Endometrial microvascular endothelial cells (primary cell): ENCODE measurements around the gene CNTD1. TPM values are rescaled to one million over a fixed set of nuclear protein-coding genes. Genes with fewer than 3 reads are reported as not detected.
"Not testable (repeated sequence)": the region's sequence is repeated elsewhere in the genome, so short reads cannot be mapped to it uniquely, and the experiment has no call there.

ENCODE experiments used
- in situ Hi-C: cut with HindIII; loops from 2 replicates; pipeline ENCODE4 v1.10.0; 2017; ENCODE audit warnings: low sequenced_read_pairs, low pct_unique_long_range_greater_than_20kb; ENCODE audit errors: inconsistent ontology term
- total RNA-seq: library from RNA; depleted of rRNA; stranded (reverse); fragments of >200 nt; gene quantifications from one replicate; pipeline ENCODE4 v1.2.3, GENCODE V29; 2015; ENCODE audit errors: inconsistent ontology term

Gene CNTD1
- total RNA-seq, 1 donor from 2014 or later, result 0.37 TPM

DNA sequence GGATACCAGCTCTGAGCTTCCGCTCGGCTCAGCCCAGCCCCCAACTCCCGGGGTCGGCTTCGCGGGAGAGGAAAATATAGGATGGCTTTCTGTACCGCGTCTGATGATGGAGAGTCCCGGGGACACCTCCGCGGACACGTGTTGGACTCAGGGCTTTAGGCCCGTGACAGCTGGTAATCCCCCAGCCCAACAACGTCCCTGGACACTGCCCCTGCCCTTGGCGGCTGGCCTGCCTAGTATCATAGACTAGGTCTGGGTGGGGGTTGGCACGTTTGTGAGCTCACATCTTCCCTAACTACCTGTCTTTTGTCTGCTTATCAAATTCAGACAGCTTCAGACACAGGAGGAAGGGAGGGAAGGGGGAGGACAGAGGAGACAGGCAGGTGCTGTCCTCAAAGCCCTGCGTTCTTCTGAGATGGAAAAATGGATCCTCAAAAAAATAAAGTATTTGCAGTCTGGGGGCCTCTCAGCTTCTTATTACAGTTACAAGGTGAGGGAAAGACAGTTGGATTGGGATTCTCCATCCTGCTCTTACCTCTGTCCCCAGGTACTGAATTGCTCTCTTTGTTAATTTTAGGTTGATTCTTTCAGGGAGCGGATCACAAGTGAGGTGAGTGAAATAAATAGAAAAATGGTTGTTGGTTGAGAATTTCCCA, 35.2 kb downstream of the CNTD1 start:
- in situ Hi-C loops, result no loop called here

DNA sequence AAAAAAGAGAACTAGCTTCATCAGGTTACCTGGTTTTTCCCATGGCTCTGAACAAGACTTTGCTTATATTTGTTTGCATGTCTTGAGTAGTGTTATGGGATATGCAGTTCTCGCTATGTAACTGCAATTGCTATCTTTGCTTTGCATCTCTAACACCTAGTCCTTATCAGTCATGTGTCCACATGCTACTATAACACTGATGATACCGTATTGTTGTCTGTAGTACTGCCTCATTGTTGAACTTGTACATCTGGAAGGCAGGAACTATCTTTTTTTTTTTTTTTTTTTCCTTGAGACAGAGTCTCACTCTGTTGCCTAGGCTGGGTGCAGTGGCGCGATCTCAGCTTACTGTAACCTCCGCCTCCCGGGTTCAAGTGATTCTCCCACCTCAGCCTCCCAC, 37.1 kb downstream of the CNTD1 start:
- in situ Hi-C loops, result no loop called here

DNA sequence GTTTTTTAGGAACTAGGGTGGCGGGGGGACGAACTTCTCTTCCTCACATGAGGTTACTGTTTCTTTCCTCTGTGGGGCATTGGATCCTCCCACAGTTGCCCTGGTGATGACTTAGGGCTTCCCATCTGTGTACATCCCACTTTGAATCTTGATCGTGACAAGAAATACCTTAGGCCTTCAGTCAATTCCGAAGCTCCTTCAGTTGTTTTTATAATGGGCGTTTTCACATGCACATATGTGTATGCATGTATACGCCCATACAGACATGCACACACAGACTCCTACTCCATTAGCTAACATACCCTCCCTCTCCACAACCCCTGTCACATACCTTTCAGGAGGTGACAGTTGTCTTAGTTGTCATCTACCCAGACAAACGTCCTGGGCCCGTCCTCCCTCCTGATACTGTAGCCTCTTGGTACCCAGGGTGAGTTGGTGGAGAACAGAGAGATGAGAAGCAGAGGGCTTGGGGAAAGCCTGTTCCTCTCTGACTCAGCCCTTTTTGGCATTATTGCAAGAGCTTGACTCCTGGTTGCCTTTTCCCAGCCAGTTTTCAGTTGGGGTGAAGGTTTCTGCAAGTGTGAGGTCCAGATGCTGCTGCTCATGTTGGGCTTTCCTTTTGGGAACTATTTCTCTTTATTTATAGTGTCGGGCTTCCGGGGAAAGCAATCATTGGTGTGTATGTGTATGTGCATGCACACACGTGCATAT, 43.5 kb downstream of the CNTD1 start:
- in situ Hi-C loops, result no loop called here

DNA sequence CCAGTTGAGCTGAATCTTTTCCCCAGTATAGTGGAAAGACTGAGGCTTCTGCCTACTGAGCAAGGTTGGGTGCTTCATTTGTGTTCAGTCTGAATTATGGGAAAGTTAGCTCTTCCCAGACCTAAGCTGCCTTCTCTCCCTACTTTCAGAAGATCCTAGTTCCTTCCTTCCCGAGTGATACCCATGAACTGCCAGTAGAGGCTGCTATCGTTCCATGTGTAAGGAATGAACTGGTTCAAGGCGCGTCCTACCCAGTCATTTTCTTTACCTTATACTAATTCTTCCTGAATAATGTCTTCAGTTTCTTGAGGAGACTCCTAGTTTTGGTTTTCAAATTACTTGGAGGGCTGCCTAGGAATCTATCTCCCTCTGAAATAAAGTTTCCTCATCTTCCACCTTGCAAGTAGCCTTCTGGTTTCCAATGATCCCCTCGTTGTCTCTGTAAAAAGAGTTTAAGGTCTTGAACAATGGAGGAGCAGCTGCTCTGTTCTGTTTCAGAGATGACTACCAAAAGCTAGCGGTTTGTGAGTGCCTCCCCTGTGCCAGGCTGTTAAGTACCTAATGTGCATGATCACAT, 44.8 kb downstream of the CNTD1 start:
- in situ Hi-C loops, result no loop called here

DNA sequence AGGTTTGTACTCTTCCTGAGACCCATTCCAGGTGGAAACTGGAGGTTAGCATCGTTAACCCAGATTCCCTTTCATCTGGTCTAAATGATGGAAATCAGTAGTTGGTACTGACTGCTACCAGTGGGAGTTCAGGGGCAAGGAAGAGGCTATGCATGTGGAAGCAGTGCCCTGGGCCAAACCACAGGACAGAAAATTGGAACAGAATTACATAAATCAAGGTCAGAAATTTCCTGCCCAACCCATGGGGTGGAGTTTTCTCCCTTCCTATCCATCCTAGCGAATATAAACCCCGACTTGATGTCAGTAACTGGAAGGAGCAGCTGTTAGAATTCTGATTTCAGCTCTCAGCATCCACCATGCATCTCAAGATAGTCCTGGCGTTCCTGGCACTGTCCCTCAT, 45.6 kb downstream of the CNTD1 start, which contains the start of gene AOC2:
Gene AOC2, plus strand, starts transcription at position 310 of the 400 bp plus-strand sequence. Its CDS starts 47 bp downstream, at position 357.
- in situ Hi-C loops, result no loop called here

DNA sequence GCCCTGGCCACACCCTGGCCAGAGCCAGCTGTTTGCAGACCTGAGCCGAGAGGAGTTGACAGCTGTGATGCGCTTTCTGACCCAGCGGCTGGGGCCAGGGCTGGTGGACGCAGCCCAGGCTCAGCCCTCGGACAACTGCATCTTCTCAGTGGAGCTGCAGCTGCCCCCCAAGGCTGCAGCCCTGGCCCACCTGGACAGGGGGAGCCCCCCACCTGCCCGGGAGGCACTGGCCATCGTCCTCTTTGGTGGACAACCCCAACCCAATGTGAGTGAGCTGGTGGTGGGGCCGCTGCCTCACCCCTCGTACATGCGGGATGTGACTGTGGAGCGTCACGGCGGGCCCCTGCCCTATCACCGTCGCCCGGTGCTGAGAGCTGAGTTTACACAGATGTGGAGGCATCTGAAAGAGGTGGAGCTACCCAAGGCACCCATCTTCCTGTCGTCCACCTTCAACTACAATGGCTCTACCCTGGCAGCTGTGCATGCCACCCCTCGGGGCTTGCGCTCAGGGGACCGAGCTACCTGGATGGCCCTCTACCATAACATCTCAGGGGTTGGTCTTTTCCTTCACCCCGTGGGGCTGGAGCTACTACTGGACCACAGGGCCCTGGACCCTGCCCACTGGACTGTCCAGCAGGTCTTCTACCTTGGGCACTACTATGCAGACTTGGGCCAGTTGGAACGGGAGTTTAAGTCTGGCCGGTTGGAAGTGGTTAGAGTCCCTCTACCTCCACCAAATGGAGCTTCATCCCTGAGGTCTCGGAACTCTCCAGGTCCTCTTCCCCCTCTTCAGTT, 46.3 kb downstream of the CNTD1 start:
- in situ Hi-C loops, result no loop called here

DNA sequence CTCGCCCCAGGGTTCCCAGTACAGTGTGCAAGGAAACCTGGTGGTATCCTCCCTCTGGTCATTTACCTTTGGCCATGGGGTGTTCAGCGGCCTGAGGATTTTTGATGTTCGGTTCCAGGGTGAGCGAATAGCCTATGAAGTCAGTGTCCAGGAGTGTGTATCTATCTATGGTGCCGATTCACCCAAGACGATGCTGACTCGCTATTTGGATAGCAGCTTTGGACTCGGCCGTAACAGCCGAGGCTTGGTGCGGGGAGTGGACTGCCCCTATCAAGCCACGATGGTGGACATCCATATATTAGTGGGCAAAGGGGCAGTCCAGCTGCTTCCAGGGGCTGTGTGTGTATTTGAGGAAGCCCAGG, 46.9 kb downstream of the CNTD1 start:
- in situ Hi-C loops, result no loop called here

DNA sequence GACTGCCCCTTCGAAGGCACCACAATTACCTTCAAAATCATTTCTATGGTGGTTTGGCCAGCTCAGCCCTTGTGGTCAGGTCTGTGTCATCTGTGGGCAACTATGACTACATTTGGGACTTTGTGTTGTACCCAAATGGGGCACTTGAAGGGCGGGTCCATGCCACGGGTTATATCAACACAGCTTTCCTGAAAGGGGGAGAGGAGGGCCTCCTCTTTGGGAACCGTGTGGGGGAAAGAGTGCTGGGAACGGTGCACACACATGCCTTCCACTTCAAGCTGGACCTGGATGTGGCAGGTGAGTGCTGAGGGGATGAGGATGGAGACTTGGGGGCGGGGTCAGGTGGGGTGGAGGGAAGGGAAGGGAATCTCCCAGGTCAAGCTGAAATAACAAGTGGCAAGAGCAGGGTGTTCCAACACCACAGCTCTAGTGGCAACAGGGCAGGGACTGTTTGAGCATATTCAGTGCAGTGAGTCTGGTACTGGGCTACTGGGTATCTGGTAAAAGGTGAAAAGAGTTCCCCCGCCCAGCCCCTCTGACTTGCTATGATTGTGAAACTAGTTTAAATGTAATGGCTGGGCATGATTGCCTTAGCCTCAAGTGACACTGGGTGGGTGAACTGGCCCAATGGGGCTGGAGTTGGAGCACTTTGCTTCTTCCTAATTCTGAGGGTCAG, 47.4 kb downstream of the CNTD1 start:
- in situ Hi-C loops, result no loop called here

DNA sequence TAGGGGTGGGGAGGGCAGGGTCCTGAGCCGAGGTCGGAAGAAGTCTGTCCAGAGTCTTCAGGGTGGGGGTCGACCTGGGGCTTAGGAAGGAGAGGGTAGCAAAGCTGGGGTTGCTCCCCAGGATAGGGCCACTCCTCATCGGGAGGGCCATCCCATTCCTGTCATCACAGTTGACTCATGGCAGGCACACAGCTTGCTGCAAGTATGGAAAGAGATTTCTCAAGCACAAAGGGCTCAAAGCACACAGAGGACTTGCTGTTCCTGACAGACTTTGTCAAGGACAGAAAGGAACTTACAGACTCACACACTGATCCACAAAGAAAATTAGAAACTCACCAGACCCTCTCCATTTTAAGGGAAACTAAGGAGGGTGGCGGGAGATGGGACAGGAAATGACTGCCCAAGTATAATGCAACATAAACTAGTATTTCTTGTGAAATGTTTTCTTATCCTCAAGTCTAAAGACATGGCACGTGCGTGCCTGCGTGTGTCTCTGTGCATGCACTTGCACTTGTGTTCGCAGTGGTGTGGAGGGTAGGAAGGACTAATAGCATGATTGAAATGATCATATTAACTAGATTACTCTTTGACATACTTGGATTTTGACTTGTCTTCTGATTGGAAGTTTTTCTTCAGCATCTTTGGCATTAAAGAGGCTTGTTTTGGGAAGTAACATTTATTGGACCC, 48.1 kb downstream of the CNTD1 start:
- in situ Hi-C loops, result no loop called here

DNA sequence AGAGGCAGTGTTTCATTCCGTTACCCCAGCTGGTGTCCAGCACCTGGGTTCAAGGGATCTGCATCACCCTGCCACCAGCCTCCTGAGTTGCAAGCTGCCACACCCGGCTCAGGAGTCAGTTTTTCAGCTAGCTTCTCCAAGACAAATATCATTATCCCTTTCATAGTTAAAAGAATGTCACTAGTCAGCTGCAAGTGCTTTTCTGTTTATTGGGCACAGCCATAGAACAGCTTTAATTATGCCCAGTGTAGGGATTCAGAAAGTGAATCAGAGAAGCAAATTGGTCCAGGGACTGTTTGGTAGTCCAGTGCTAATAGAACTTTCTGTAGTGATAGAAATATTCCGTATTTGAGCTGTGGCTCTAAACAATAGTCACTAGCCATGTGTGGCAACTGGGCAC, 49.4 kb downstream of the CNTD1 start:
- in situ Hi-C loops, result no loop called here

DNA sequence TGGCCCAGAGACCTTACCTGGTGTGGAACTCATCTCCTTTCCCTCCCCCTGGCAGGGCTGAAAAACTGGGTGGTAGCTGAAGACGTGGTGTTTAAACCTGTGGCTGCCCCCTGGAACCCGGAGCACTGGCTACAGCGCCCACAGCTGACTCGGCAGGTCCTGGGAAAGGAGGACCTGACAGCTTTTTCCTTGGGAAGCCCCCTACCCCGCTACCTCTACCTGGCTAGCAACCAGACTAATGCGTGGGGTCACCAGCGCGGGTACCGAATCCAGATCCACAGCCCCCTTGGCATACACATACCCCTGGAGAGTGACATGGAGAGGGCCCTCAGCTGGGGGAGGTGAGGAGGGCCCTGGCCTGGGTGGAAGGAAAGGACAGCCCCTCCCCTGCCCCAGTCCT, 50.4 kb downstream of the CNTD1 start:
- in situ Hi-C loops, result no loop called here

DNA sequence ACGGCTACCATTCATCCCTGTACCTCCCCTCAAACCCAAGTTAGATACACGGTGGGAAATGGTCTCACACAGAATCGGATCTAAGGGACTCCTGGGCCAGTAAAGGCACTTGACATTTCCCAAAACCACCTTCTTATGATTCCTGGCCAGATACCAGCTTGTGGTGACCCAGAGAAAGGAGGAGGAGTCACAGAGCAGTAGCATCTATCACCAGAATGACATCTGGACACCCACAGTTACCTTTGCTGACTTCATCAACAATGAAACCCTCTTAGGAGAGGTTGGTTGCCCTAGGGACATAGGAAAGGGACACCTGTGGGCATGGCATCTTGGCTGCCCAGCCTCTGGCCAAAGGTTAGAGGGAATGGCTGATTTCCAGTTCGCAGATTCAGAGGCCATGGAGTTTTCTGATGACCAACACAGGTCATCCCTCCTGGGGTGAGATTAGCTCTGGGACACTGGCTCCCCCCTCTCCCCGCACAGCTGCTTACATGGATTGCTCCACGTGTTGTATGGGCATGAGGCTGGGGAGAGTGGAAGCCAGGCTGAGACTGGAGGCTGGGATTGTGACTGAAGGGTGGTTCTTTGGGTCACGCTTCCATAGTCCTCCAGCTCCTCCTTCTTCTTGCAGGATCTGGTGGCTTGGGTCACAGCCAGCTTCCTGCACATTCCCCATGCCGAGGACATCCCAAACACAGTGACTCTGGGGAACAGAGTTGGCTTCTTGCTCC, 51.0 kb downstream of the CNTD1 start:
- in situ Hi-C loops, result no loop called here

DNA sequence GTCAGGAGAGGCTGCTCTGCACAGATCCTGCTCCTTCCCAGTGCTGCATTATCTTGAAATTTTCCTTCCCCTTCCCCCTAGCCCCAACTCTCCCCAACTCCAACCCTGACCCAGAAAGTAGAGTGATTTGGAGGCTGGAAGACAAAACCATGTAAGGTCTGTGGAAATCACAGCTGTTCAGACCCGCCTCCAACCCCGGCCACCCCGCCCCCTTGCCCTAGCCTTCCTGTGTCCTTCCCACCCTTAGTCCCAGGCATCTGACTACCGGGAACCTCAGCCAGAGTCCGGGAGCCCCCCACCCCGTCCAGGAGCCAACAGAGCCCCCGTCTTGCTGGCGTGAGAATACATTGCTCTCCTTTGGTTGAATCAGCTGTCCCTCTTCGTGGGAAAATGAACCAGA, 52.3 kb downstream of the CNTD1 start, which contains the start of gene AOC3:
Gene AOC3, plus strand, starts transcription at position 246 of the 400 bp plus-strand sequence. Its CDS starts 145 bp downstream, at position 391.
- in situ Hi-C loops, result no loop called here

DNA sequence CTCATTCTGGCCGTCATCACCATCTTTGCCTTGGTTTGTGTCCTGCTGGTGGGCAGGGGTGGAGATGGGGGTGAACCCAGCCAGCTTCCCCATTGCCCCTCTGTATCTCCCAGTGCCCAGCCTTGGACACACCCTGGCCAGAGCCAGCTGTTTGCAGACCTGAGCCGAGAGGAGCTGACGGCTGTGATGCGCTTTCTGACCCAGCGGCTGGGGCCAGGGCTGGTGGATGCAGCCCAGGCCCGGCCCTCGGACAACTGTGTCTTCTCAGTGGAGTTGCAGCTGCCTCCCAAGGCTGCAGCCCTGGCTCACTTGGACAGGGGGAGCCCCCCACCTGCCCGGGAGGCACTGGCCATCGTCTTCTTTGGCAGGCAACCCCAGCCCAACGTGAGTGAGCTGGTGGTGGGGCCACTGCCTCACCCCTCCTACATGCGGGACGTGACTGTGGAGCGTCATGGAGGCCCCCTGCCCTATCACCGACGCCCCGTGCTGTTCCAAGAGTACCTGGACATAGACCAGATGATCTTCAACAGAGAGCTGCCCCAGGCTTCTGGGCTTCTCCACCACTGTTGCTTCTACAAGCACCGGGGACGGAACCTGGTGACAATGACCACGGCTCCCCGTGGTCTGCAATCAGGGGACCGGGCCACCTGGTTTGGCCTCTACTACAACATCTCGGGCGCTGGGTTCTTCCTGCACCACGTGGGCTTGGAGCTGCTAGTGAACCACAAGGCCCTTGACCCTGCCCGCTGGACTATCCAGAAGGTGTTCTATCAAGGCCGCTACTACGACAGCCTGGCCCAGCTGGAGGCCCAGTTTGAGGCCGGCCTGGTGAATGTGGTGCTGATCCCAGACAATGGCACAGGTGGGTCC, 52.9 kb downstream of the CNTD1 start:
- in situ Hi-C loops, result not testable (repeated sequence)

DNA sequence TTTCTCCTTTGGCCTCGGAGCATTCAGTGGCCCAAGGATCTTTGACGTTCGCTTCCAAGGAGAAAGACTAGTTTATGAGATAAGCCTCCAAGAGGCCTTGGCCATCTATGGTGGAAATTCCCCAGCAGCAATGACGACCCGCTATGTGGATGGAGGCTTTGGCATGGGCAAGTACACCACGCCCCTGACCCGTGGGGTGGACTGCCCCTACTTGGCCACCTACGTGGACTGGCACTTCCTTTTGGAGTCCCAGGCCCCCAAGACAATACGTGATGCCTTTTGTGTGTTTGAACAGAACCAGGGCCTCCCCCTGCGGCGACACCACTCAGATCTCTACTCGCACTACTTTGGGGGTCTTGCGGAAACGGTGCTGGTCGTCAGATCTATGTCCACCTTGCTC, 53.7 kb downstream of the CNTD1 start:
- in situ Hi-C loops, result no loop called here

DNA sequence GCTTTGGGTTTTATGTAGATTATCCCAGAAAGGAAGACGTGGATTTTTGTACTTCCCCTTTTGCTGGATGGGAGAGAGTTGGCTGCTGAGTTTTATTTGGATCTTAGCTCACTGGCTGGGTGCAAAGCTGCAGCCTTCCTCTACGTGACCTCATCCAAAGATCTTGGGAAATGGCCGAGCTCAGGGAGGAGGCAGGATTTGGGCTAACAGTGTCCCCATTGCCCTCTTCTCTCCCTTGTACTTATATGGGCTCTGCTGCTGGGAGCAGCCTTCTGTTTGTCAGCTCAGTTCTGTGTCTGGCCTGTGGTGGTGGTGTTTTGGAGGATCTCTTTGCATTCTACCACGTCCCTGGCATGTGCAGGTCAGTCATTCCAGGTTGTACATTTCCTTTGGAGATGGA, 54.3 kb downstream of the CNTD1 start:
- in situ Hi-C loops, result no loop called here

DNA sequence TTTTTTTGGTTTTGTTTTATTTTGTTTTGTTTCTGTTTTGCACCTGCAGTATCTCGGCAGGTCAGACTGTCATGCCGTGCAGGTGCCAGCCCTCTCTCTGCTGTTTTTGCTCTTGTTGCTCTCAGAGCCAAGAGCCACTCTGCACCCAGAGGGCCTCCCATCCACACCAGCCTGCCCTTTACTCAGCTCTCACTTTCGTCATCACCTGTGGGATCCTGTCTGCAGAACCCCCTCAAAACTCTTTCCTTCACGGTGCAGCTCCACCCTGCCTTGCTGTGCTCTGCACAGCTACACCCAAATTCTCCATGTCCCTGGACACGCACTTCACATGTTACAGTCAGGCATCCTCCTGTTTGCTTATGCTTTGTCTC, 54.9 kb downstream of the CNTD1 start:
- in situ Hi-C loops, result no loop called here
